Endodermal cell (in vitro differentiated cells): Measurements from ENCODE around the gene PARD3B. TPM values are rescaled to one million over a fixed set of nuclear protein-coding genes. Genes with fewer than 3 reads are reported as not detected.

Source experiments
- DNase-seq: peaks from one replicate; pipeline ENCODE4 v3.0.0-alpha.2; 2017
- H3K27ac ChIP-seq: 2 replicates; pipeline ENCODE4 v1.5.1; 2013; ENCODE audit warnings: mild to moderate bottlenecking, low read depth, low read length, moderate library complexity
- H3K27me3 ChIP-seq: 2 replicates; pipeline ENCODE4 v1.6.1; 2013; ENCODE audit warnings: mild to moderate bottlenecking, low read length, moderate library complexity; ENCODE audit not compliant: insufficient read depth, control insufficient read depth, poor library complexity, severe bottlenecking
- H3K36me3 ChIP-seq: 2 replicates; pipeline ENCODE4 v1.7.0; 2013; ENCODE audit warnings: mild to moderate bottlenecking, low read length, moderate library complexity; ENCODE audit not compliant: control insufficient read depth, insufficient read depth
- H3K4me1 ChIP-seq: one replicate; pipeline ENCODE4 v1.7.0; 2013; ENCODE audit warnings: low read length; ENCODE audit not compliant: control insufficient read depth, insufficient read depth
- H3K4me3 ChIP-seq: 2 replicates; pipeline ENCODE4 v1.5.1; 2013; ENCODE audit warnings: mild to moderate bottlenecking, low read length, moderate library complexity
- H3K9ac ChIP-seq: 2 replicates; pipeline ENCODE4 v1.6.1; 2013; ENCODE audit warnings: mild to moderate bottlenecking, low read length, moderate library complexity; ENCODE audit not compliant: poor library complexity, severe bottlenecking; ENCODE audit errors: extremely low read depth
- H3K9me3 ChIP-seq: 2 replicates; pipeline ENCODE4 v1.6.1; 2013; ENCODE audit warnings: mild to moderate bottlenecking, low read length, moderate library complexity; ENCODE audit not compliant: control insufficient read depth
- H3K27ac Mint-ChIP-seq: 2 replicates; pipeline ENCODE4 v1.8.0; 2020; ENCODE audit warnings: mixed read lengths
- H3K27me3 Mint-ChIP-seq: 2 replicates; pipeline ENCODE4 v1.8.0; 2021; ENCODE audit warnings: mild to moderate bottlenecking, mixed read lengths; ENCODE audit not compliant: insufficient read depth
- H3K36me3 Mint-ChIP-seq: 2 replicates; pipeline ENCODE4 v1.8.0; 2020; ENCODE audit warnings: low read depth, mixed read lengths
- H3K4me1 Mint-ChIP-seq: 2 replicates; pipeline ENCODE4 v1.8.0; 2020; ENCODE audit warnings: mixed read lengths
- H3K4me3 Mint-ChIP-seq: 2 replicates; pipeline ENCODE4 v1.8.0; 2020; ENCODE audit warnings: mild to moderate bottlenecking, moderate library complexity, mixed read lengths
- H3K9me3 Mint-ChIP-seq: 2 replicates; pipeline ENCODE4 v1.8.0; 2020; ENCODE audit warnings: mild to moderate bottlenecking, mixed read lengths
- WGBS, 2 experiments: methylation state at CpG; one replicate each; pipeline versions ENCODE4 v1.1.5 to v1.1.7; 2013; ENCODE audit warnings: missing lambda C conversion rate in 2 of 2, mixed read lengths in 1 of 2; ENCODE audit not compliant: insufficient coverage in 1 of 2, insufficient read length in 1 of 2; 5-methylcytosine and 5-hydroxymethylcytosine counted together
- total RNA-seq, 2 donors: library from RNA; stranded (reverse); fragmentation: NEBNext Ultra II Directional in 1 of 2; extraction: Animal tissue kit (Norgen Biotek cat#: 25700) in 1 of 2; gene quantifications; 2 replicates in 1 of 2; 3 replicates in 1 of 2; pipeline ENCODE4 v1.2.1, GENCODE V29; 2021
- TF ChIP-seq, protein P1 (sequence below): fragments of 200-600 bp; sonication (generic); conservative IDR thresholded peaks from 2 replicates; pipeline ENCODE4 v1.5.0; 2021; ENCODE audit warnings: antibody characterized with exemption, mild to moderate bottlenecking

The PARD3B gene
- total RNA-seq, 2 donors from 2014 or later: 2.5 to 5.6 TPM

DNA sequence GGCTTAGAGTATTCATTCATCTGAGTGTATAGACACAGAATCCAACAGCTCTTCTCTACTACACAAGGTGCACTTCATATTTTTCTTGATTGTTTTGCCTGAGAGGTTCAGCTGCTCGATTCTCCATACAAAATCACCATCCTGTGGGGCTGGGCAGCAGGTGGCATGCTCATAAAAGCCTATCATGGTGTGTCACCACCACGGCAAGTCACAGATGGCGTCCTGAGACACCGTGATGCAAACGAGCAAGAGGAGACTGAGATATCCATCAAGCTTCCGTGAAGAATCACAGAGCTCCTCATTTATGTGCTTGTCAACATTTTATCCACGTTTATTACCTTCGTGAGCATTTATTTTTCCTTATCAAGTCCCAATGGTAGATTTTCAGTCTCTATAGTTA, 1114.6 kb downstream of the PARD3B start:
- H3K4me3 ChIP-seq: no peak overlapping the region
- no peak overlapping the region for H3K9ac ChIP-seq
- Mint-ChIP-seq H3K9me3 (no peaks in the 10 kb centered on the region), H3K27me3 (peaks cover 21% of the 10 kb centered on the region), H3K27ac (no peak overlapping the region), H3K4me3 (no peak overlapping the region), H3K36me3 (no peaks in the 10 kb centered on the region), H3K4me1 (no peaks in the 10 kb centered on the region)
- WGBS, 2 experiments: 81 to 94% methylated on average over 6 to 8 of the region's 8 CpGs
- H3K27ac ChIP-seq: no peak overlapping the region
- TF ChIP-seq, protein P1, sequence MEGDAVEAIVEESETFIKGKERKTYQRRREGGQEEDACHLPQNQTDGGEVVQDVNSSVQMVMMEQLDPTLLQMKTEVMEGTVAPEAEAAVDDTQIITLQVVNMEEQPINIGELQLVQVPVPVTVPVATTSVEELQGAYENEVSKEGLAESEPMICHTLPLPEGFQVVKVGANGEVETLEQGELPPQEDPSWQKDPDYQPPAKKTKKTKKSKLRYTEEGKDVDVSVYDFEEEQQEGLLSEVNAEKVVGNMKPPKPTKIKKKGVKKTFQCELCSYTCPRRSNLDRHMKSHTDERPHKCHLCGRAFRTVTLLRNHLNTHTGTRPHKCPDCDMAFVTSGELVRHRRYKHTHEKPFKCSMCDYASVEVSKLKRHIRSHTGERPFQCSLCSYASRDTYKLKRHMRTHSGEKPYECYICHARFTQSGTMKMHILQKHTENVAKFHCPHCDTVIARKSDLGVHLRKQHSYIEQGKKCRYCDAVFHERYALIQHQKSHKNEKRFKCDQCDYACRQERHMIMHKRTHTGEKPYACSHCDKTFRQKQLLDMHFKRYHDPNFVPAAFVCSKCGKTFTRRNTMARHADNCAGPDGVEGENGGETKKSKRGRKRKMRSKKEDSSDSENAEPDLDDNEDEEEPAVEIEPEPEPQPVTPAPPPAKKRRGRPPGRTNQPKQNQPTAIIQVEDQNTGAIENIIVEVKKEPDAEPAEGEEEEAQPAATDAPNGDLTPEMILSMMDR: no peak
- no peaks in the 10 kb centered on the region for H3K9me3 ChIP-seq
- H3K27me3 ChIP-seq: peaks cover 37% of the 10 kb centered on the region
- DNase-seq: no peak
- H3K36me3 ChIP-seq: no peaks in the 10 kb centered on the region
- no peaks in the 10 kb centered on the region for H3K4me1 ChIP-seq

DNA sequence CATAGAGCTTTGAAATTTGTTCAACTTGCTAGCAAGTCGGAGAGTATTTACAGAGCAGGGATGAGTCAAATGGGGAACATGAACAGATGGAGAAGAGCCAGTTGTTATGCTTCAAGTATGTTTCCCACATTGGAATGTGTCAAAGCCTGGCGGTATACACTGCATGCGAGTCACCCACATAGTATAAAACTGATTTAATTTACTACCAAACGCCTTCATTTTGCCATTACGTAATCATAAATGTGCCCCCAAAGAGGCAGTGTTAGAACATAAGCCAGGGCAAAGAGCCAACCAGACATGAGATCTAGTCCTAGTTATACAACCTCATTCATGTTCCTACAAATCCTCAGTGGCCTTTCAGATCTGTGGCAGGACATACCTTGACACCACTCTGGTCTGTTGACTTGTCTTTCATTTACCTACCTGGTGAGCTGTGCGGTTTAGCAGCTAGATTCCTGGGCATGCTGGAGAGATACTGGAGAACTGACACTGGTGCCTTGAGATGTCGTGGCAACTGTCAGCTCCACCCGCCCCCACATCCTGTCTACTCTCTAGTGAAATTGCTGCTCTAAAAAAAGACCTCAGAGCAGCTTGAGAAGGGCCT, 1115.3 kb downstream of the PARD3B start:
- no peak overlapping the region for H3K4me3 ChIP-seq
- DNase-seq: no peak
- peaks cover 5% of the 10 kb centered on the region for H3K9me3 Mint-ChIP-seq
- no peaks in the 10 kb centered on the region for H3K36me3 ChIP-seq
- H3K4me3 Mint-ChIP-seq: no peak overlapping the region
- H3K27ac Mint-ChIP-seq: no peak overlapping the region
- TF ChIP-seq, protein P1: no peak
- no peak overlapping the region for H3K9ac ChIP-seq
- H3K4me1 Mint-ChIP-seq: no peaks in the 10 kb centered on the region
- peaks cover 37% of the 10 kb centered on the region for H3K27me3 ChIP-seq
- 85 to 94% methylated on average over 8 of the region's 8 CpGs for WGBS, 2 experiments
- no peaks in the 10 kb centered on the region for H3K36me3 Mint-ChIP-seq
- H3K9me3 ChIP-seq: no peaks in the 10 kb centered on the region
- no peak overlapping the region for H3K27ac ChIP-seq
- H3K27me3 Mint-ChIP-seq: peaks cover 21% of the 10 kb centered on the region
- no peaks in the 10 kb centered on the region for H3K4me1 ChIP-seq

DNA sequence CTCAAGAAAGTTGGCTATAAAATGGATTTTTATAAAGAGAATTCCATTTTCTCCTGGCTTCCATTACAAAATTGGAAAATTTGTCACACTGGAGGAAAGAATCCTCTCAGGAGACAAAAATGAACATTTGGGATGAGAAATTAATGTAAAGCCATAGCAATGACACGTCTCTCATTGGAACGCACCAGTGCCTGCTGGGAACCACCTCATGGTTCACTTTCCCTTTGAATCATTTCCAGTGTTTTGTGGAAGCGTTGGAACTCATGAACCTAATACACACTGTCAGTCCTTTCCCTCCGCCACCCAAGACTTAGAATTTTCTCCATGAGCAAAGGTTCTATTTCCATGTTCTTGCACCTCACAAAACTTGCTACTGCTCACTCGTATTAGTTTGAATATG, 1116.0 kb downstream of the PARD3B start:
- H3K36me3 ChIP-seq: no peaks in the 10 kb centered on the region
- Mint-ChIP-seq H3K4me1 (no peaks in the 10 kb centered on the region), H3K4me3 (no peak overlapping the region), H3K27me3 (peaks cover 19% of the 10 kb centered on the region), H3K9me3 (peaks cover 6% of the 10 kb centered on the region), H3K27ac (no peak overlapping the region), H3K36me3 (no peaks in the 10 kb centered on the region)
- WGBS, 2 experiments: 91 to 92% methylated on average over 4 to 5 of the region's 5 CpGs
- H3K9me3 ChIP-seq: peaks cover 4% of the 10 kb centered on the region
- peaks cover 37% of the 10 kb centered on the region for H3K27me3 ChIP-seq
- no peaks in the 10 kb centered on the region for H3K4me1 ChIP-seq
- no peak for DNase-seq
- TF ChIP-seq, protein P1: no peak
- no peak overlapping the region for H3K27ac ChIP-seq
- H3K4me3 ChIP-seq: no peak overlapping the region
- no peak overlapping the region for H3K9ac ChIP-seq
